PC-9 (cell line): ENCODE measurements around the gene ZNF468. TPM values are rescaled to one million over a fixed set of nuclear protein-coding genes. Genes with fewer than 3 reads are reported as not detected.
"Not testable (repeated sequence)": the region's sequence is repeated elsewhere in the genome, so short reads cannot be mapped to it uniquely, and the experiment has no call there.

Experiments used
- BruUV-seq: library from RNA; stranded (reverse); fragments of 400-500 nt; replicated peaks from 2 replicates; lab custom pipeline; 2021; lab: Mats Ljungman, UMichigan
- CTCF ChIA-PET: fragments of 300-600 bp; sonication (Branson Sonifier 250); formaldehyde crosslinking; loops from one replicate; lab custom pipeline; 2022; ENCODE audit warnings: antibody characterized with exemption; lab: Charles Lee
- POLR2A ChIA-PET: fragments of 300-600 bp; sonication (Branson Sonifier 250); formaldehyde crosslinking; loops from one replicate; lab custom pipeline; 2022; ENCODE audit warnings: antibody characterized with exemption; ENCODE audit not compliant: unreplicated experiment; lab: Charles Lee
- DNase-seq, 2 experiments: peaks; one replicate each; pipeline versions ENCODE4 v3.0.0 to v3.0.0-alpha.2; 2015 to 2022; ENCODE audit warnings: mixed read lengths in 1 of 2
- H2AFZ ChIP-seq: fragments of 200-600 bp; sonication (generic); 2 replicates; pipeline ENCODE4 v1.8.1; 2017; ENCODE audit warnings: antibody characterized with exemption
- H3F3A ChIP-seq: fragments of 200-600 bp; sonication (generic); 2 replicates; pipeline ENCODE4 v1.8.1; 2017; ENCODE audit warnings: antibody characterized with exemption, mild to moderate bottlenecking, low read depth; ENCODE audit not compliant: insufficient read depth
- H3K27ac ChIP-seq: fragments of 200-600 bp; sonication (generic); 2 replicates; pipeline ENCODE4 v1.6.1; 2016; ENCODE audit warnings: mixed run types
- H3K27me3 ChIP-seq: fragments of 200-600 bp; sonication (generic); 2 replicates; pipeline ENCODE4 v1.6.1; 2016; ENCODE audit warnings: low read depth, mixed run types; ENCODE audit not compliant: insufficient read depth
- H3K36me3 ChIP-seq: fragments of 200-600 bp; sonication (generic); 2 replicates; pipeline ENCODE4 v1.6.1; 2016; ENCODE audit warnings: low read depth, mixed run types
- H3K4me1 ChIP-seq: fragments of 200-600 bp; sonication (generic); replicated peaks from 2 replicates; pipeline ENCODE4 v1.6.1; 2016; ENCODE audit warnings: mixed run types; ENCODE audit not compliant: insufficient read depth
- H3K4me2 ChIP-seq: fragments of 200-600 bp; sonication (generic); 2 replicates; pipeline ENCODE4 v1.6.1; 2017; ENCODE audit warnings: mixed run types
- H3K4me3 ChIP-seq: fragments of 200-600 bp; sonication (generic); 2 replicates; pipeline ENCODE4 v1.6.1; 2016; ENCODE audit warnings: mixed run types
- H3K79me2 ChIP-seq: fragments of 200-600 bp; sonication (generic); 2 replicates; pipeline ENCODE4 v1.6.1; 2017; ENCODE audit warnings: low read depth, mixed run types
- H3K9me2 ChIP-seq: fragments of 200-600 bp; sonication (generic); 2 replicates; pipeline ENCODE4 v1.8.1; 2017; ENCODE audit warnings: mild to moderate bottlenecking; ENCODE audit not compliant: insufficient read depth
- H3K9me3 ChIP-seq: fragments of 200-600 bp; sonication (generic); 2 replicates; pipeline ENCODE4 v1.8.1; 2016; ENCODE audit warnings: low read depth; ENCODE audit not compliant: insufficient read depth
- H4K20me1 ChIP-seq: fragments of 200-600 bp; sonication (generic); 2 replicates; pipeline ENCODE4 v1.8.1; 2017; ENCODE audit not compliant: insufficient read depth
- intact Hi-C: fragments of 100-400 bp; cut with micrococcal nuclease; formaldehyde crosslinking; loops from one replicate; pipeline ENCODE4 v1.10.0; 2022; ENCODE audit not compliant: unreplicated experiment
- total RNA-seq: library from RNA; stranded (reverse); gene quantifications from 2 replicates; pipeline ENCODE4 v1.2.3, GENCODE V29; 2021

The ZNF468 gene
- total RNA-seq, 1 experiment from 2014 or later = 29.0 TPM

- CTCF ChIA-PET, H3K4me2 ChIP-seq, H3K79me2 ChIP-seq, H3K27me3 ChIP-seq, H2AFZ ChIP-seq, H4K20me1 ChIP-seq, H3K9me2 ChIP-seq, H3K27ac ChIP-seq, BruUV-seq, intact Hi-C loops, H3K4me3 ChIP-seq, H3F3A ChIP-seq, POLR2A ChIA-PET, H3K4me1 ChIP-seq, DNase-seq: not testable (repeated sequence)
- Histone ChIP-seq H3K9me3 (peaks cover 56% of the 10 kb centered on the region), H3K36me3 (peaks cover 72% of the 10 kb centered on the region)
These were observed 10.1 kb downstream of the ZNF468 start for GRCh38 chr19:52847352-52847751.

GRCh38 chr19:52840825-52841465 lies 16.5 kb downstream of the ZNF468 start:
- H3K4me3 ChIP-seq, H3K4me2 ChIP-seq, intact Hi-C loops, DNase-seq, H3K27me3 ChIP-seq, H4K20me1 ChIP-seq, H3K79me2 ChIP-seq, H3K27ac ChIP-seq, H3K4me1 ChIP-seq, CTCF ChIA-PET, H3F3A ChIP-seq, BruUV-seq, POLR2A ChIA-PET, H2AFZ ChIP-seq, H3K9me2 ChIP-seq: not testable (repeated sequence)
- Histone ChIP-seq H3K9me3 (peaks cover 81% of the 10 kb centered on the region), H3K36me3 (peaks cover 78% of the 10 kb centered on the region)

- H3K27ac ChIP-seq, CTCF ChIA-PET, H3K9me2 ChIP-seq, H3K4me1 ChIP-seq, H3K27me3 ChIP-seq, H3K79me2 ChIP-seq, H3F3A ChIP-seq, intact Hi-C loops, DNase-seq, H3K4me3 ChIP-seq, POLR2A ChIA-PET, H2AFZ ChIP-seq, BruUV-seq, H3K4me2 ChIP-seq, H4K20me1 ChIP-seq: not testable (repeated sequence)
- Histone ChIP-seq H3K36me3 (peaks cover 12% of the 10 kb centered on the region; the same call in 1 of the 2 replicates), H3K9me3 (peaks cover 20% of the 10 kb centered on the region)
These were observed 23.1 kb downstream of the ZNF468 start for GRCh38 chr19:52834289-52834688.

GRCh38 chr19:52833541-52833940 lies 23.9 kb downstream of the ZNF468 start:
- H3K36me3 ChIP-seq, H3F3A ChIP-seq, H4K20me1 ChIP-seq, CTCF ChIA-PET, H3K4me1 ChIP-seq, POLR2A ChIA-PET, H3K27me3 ChIP-seq, intact Hi-C loops, BruUV-seq, H3K79me2 ChIP-seq, H3K27ac ChIP-seq, H3K4me3 ChIP-seq, DNase-seq, H3K4me2 ChIP-seq, H2AFZ ChIP-seq, H3K9me2 ChIP-seq: not testable (repeated sequence)
- peaks cover 13% of the 10 kb centered on the region for H3K9me3 ChIP-seq

- POLR2A ChIA-PET, intact Hi-C loops, BruUV-seq: not testable (repeated sequence)
These were observed 27.6 kb downstream of the ZNF468 start for GRCh38 chr19:52829866-52830265.

More at GRCh38 chr19:52829866-52830265, 27.6 kb downstream of the ZNF468 start:
- H3K79me2 ChIP-seq, H3K4me3 ChIP-seq, H3K36me3 ChIP-seq, H3K9me2 ChIP-seq, H3K4me2 ChIP-seq, H3F3A ChIP-seq, DNase-seq, H2AFZ ChIP-seq, H3K27ac ChIP-seq, CTCF ChIA-PET, H4K20me1 ChIP-seq, H3K4me1 ChIP-seq, H3K27me3 ChIP-seq: not testable (repeated sequence)
- peaks cover 11% of the 10 kb centered on the region; the same call in 1 of the 2 replicates for H3K9me3 ChIP-seq
